Liver (tissue), 9 donors: ENCODE results near the gene ZNF785. TPM values are rescaled to one million over a fixed set of nuclear protein-coding genes. Genes with fewer than 3 reads are reported as not detected.
A peak's percentile ranks its signal among the peaks of the same experiment; 100 is the strongest.

Experiments used
- DNase-seq: peaks from one replicate; pipeline ENCODE4 v3.0.0-alpha.2; 2017; ENCODE audit warnings: low spot score
- H3K27ac ChIP-seq, 2 donors: one replicate each; pipeline ENCODE4 v1.7.0; 2013; ENCODE audit warnings: inconsistent platforms in 2 of 2, low read length in 2 of 2, control low read depth in 1 of 2, low read depth in 1 of 2, mild to moderate bottlenecking in 1 of 2
- H3K27me3 ChIP-seq, 4 donors: one replicate each; pipeline versions ENCODE4 v1.6.1 to v1.7.0; 2013; ENCODE audit warnings: low read length in 3 of 4, inconsistent platforms in 1 of 4, mild to moderate bottlenecking in 1 of 4, moderate library complexity in 1 of 4; ENCODE audit not compliant: control insufficient read depth in 4 of 4, insufficient read depth in 4 of 4
- H3K36me3 ChIP-seq, 4 donors: one replicate each; pipeline versions ENCODE4 v1.6.1 to v1.7.0; 2013; ENCODE audit warnings: low read length in 3 of 4, mild to moderate bottlenecking in 3 of 4, low read depth in 1 of 4, moderate library complexity in 1 of 4; ENCODE audit not compliant: control insufficient read depth in 4 of 4, insufficient read depth in 3 of 4
- H3K4me1 ChIP-seq, 4 donors: one replicate each; pipeline versions ENCODE4 v1.6.1 to v1.7.0; 2013; ENCODE audit warnings: low read length in 3 of 4, mild to moderate bottlenecking in 3 of 4, moderate library complexity in 1 of 4; ENCODE audit not compliant: control insufficient read depth in 4 of 4, insufficient read depth in 4 of 4
- H3K4me3 ChIP-seq, 3 donors: one replicate each; pipeline versions ENCODE4 v1.6.1 to v1.7.0; 2013; ENCODE audit warnings: low read length in 3 of 3, control low read depth in 1 of 3, low read depth in 1 of 3, mild to moderate bottlenecking in 1 of 3
- H3K9ac ChIP-seq, 2 donors: one replicate each; pipeline ENCODE4 v1.7.0; 2013; ENCODE audit warnings: low read length in 2 of 2, mild to moderate bottlenecking in 2 of 2, moderate library complexity in 2 of 2, control low read depth in 1 of 2, low read depth in 1 of 2
- H3K9me3 ChIP-seq, 4 donors: one replicate each; pipeline versions ENCODE4 v1.6.1 to v1.7.0; 2013; ENCODE audit warnings: low read length in 3 of 4; ENCODE audit not compliant: control insufficient read depth in 4 of 4
- EGR1 ChIP-seq, 2 donors: IDR thresholded peaks; 2 replicates each; pipeline ENCODE4 v1.6.1; 2016 to 2018; ENCODE audit warnings: antibody characterized with exemption in 2 of 2, low read depth in 2 of 2
- FOXA1 ChIP-seq: IDR thresholded peaks from 2 replicates; pipeline ENCODE4 v1.6.1; 2016; ENCODE audit warnings: antibody characterized with exemption
- FOXA2 ChIP-seq: IDR thresholded peaks from 2 replicates; pipeline ENCODE4 v1.6.1; 2016; ENCODE audit warnings: antibody characterized with exemption
- GABPA ChIP-seq, 2 donors: IDR thresholded peaks in 1 of 2; conservative IDR thresholded peaks in 1 of 2; 2 replicates each; pipeline ENCODE4 v1.6.1; 2016; ENCODE audit warnings: antibody characterized with exemption in 2 of 2, mild to moderate bottlenecking in 1 of 2, moderate library complexity in 1 of 2
- HNF4A ChIP-seq, 2 donors: conservative IDR thresholded peaks; 2 replicates each; pipeline ENCODE4 v1.6.1; 2016; ENCODE audit warnings: antibody characterized with exemption in 2 of 2, mild to moderate bottlenecking in 2 of 2
- HNF4G ChIP-seq: IDR thresholded peaks from 2 replicates; pipeline ENCODE4 v1.6.1; 2016; ENCODE audit warnings: antibody characterized with exemption
- JUND ChIP-seq, 2 donors: IDR thresholded peaks; 2 replicates each; pipeline ENCODE4 v1.6.1; 2016; ENCODE audit warnings: antibody characterized with exemption in 2 of 2
- NR2F2 ChIP-seq: IDR thresholded peaks from 2 replicates; pipeline ENCODE4 v1.6.1; 2016; ENCODE audit warnings: antibody characterized with exemption
- RAD21 ChIP-seq, 2 donors: IDR thresholded peaks; 2 replicates each; pipeline ENCODE4 v1.6.1; 2016; ENCODE audit warnings: antibody characterized with exemption in 2 of 2, mild to moderate bottlenecking in 2 of 2
- RXRA ChIP-seq, 2 donors: IDR thresholded peaks; 2 replicates each; pipeline ENCODE4 v1.6.1; 2017 to 2018; ENCODE audit warnings: antibody characterized with exemption in 2 of 2, mild to moderate bottlenecking in 1 of 2
- SP1 ChIP-seq: IDR thresholded peaks from 2 replicates; pipeline ENCODE4 v1.6.1; 2018; ENCODE audit warnings: antibody characterized with exemption, mild to moderate bottlenecking
- TAF1 ChIP-seq: conservative IDR thresholded peaks from 2 replicates; pipeline ENCODE4 v1.6.1; 2016; ENCODE audit warnings: antibody characterized with exemption, mild to moderate bottlenecking
- YY1 ChIP-seq: IDR thresholded peaks from 2 replicates; pipeline ENCODE4 v1.6.1; 2016; ENCODE audit warnings: antibody characterized with exemption, mild to moderate bottlenecking
- ZBTB33 ChIP-seq: IDR thresholded peaks from 2 replicates; pipeline ENCODE4 v1.6.1; 2016; ENCODE audit warnings: antibody characterized with exemption
- WGBS: extraction: QIAGEN DNeasy Blood & Tissue Kit; methylation state at CpG from one replicate; pipeline ENCODE4 v1.1.7; 2013; 5-methylcytosine and 5-hydroxymethylcytosine counted together
- polyA plus RNA-seq, 2 donors: library from polyadenylated mRNA; stranded (reverse) in 1 of 2; unstranded in 1 of 2; fragments of 200-250 nt in 1 of 2; fragments of >200 nt in 1 of 2; fragmentation: Nextera tagmentation in 1 of 2; extraction: Ambion mirVana in 1 of 2; gene quantifications; one replicate each; pipeline versions ENCODE4 v1.2.1 to v1.2.3, GENCODE V29; 2013 to 2015
- total RNA-seq, 2 donors: library from RNA; depleted of rRNA; stranded (reverse); fragments of >200 nt; gene quantifications; one replicate each; pipeline ENCODE4 v1.2.3, GENCODE V29; 2014
- TF ChIP-seq, protein P1 (sequence below): IDR thresholded peaks from 2 replicates; pipeline ENCODE4 v1.6.1; 2016; ENCODE audit warnings: antibody characterized with exemption
- TF ChIP-seq, protein P2 (sequence below): IDR thresholded peaks from 2 replicates; pipeline ENCODE4 v1.6.1; 2016; ENCODE audit warnings: antibody characterized with exemption
- TF ChIP-seq, protein P3 (sequence below): fragments of 150-350 bp; IDR thresholded peaks from 2 replicates; pipeline ENCODE4 v1.5.1; 2017; ENCODE audit warnings: improper control_type of control experiment, low read depth, low read length; ENCODE audit not compliant: missing input control
- TF ChIP-seq, protein P4 (sequence below): IDR thresholded peaks from 2 replicates; pipeline ENCODE4 v1.6.1; 2016; ENCODE audit warnings: antibody characterized with exemption, mild to moderate bottlenecking
- donor health status: healthy.
- donor health status: healthy.
- donor health status: healthy.
- donor health status: healthy.
- donor health status: healthy.

ZNF785 gene
- total and polyA plus RNA-seq, 4 donors = 1.8 to 5.9 (median 3.3) TPM

- TF ChIP-seq RXRA (IDR thresholded peaks at IDR 0.05) = peak in 1 of 2 donors; percentile 15
Observed at GRCh38 chr16:30604316-30604947, 18.9 kb upstream of the ZNF785 start (continued).

GRCh38 chr16:30603945-30604315, 18.4 kb upstream of the ZNF785 start:
- no peak overlapping the region for H3K4me3 ChIP-seq
- no peak for TF ChIP-seq TAF1
- peak; percentile 61 to 67 for TF ChIP-seq RXRA (IDR thresholded peaks at IDR 0.05)
- TF ChIP-seq FOXA1 = no peak
- peak in 1 of 2 donors; percentile 13 for TF ChIP-seq EGR1 (IDR thresholded peaks at IDR 0.05; ENCODE audit: low read depth in 2 of 2)
- TF ChIP-seq, protein P1, sequence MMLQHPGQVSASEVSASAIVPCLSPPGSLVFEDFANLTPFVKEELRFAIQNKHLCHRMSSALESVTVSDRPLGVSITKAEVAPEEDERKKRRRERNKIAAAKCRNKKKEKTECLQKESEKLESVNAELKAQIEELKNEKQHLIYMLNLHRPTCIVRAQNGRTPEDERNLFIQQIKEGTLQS = peak; percentile 55
- no peak for TF ChIP-seq ZBTB33
- TF ChIP-seq SP1 = peak; percentile 96
- TF ChIP-seq, protein P2, sequence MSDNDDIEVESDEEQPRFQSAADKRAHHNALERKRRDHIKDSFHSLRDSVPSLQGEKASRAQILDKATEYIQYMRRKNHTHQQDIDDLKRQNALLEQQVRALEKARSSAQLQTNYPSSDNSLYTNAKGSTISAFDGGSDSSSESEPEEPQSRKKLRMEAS = peak; percentile 55
- TF ChIP-seq FOXA2 = no peak
- peak in 1 of 2 donors; percentile 8 for TF ChIP-seq RAD21 (IDR thresholded peaks at IDR 0.05)
- peak; percentile 53 for TF ChIP-seq YY1
- TF ChIP-seq HNF4G = peak; percentile 68
- TF ChIP-seq, protein P3, sequence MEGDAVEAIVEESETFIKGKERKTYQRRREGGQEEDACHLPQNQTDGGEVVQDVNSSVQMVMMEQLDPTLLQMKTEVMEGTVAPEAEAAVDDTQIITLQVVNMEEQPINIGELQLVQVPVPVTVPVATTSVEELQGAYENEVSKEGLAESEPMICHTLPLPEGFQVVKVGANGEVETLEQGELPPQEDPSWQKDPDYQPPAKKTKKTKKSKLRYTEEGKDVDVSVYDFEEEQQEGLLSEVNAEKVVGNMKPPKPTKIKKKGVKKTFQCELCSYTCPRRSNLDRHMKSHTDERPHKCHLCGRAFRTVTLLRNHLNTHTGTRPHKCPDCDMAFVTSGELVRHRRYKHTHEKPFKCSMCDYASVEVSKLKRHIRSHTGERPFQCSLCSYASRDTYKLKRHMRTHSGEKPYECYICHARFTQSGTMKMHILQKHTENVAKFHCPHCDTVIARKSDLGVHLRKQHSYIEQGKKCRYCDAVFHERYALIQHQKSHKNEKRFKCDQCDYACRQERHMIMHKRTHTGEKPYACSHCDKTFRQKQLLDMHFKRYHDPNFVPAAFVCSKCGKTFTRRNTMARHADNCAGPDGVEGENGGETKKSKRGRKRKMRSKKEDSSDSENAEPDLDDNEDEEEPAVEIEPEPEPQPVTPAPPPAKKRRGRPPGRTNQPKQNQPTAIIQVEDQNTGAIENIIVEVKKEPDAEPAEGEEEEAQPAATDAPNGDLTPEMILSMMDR = no peak
- TF ChIP-seq HNF4A (conservative IDR thresholded peaks at IDR 0.05) = peak; percentile 88 to 92
- TF ChIP-seq, protein P4, sequence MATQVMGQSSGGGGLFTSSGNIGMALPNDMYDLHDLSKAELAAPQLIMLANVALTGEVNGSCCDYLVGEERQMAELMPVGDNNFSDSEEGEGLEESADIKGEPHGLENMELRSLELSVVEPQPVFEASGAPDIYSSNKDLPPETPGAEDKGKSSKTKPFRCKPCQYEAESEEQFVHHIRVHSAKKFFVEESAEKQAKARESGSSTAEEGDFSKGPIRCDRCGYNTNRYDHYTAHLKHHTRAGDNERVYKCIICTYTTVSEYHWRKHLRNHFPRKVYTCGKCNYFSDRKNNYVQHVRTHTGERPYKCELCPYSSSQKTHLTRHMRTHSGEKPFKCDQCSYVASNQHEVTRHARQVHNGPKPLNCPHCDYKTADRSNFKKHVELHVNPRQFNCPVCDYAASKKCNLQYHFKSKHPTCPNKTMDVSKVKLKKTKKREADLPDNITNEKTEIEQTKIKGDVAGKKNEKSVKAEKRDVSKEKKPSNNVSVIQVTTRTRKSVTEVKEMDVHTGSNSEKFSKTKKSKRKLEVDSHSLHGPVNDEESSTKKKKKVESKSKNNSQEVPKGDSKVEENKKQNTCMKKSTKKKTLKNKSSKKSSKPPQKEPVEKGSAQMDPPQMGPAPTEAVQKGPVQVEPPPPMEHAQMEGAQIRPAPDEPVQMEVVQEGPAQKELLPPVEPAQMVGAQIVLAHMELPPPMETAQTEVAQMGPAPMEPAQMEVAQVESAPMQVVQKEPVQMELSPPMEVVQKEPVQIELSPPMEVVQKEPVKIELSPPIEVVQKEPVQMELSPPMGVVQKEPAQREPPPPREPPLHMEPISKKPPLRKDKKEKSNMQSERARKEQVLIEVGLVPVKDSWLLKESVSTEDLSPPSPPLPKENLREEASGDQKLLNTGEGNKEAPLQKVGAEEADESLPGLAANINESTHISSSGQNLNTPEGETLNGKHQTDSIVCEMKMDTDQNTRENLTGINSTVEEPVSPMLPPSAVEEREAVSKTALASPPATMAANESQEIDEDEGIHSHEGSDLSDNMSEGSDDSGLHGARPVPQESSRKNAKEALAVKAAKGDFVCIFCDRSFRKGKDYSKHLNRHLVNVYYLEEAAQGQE = peak; percentile 59
- peak; percentile 88 to 92 for TF ChIP-seq JUND (IDR thresholded peaks at IDR 0.05)
- no peak for TF ChIP-seq GABPA (IDR thresholded peaks at IDR 0.05 in 1 of 2, conservative IDR thresholded peaks at IDR 0.05 in 1 of 2)
- no peak for TF ChIP-seq NR2F2
- peaks cover 2 to 8% (median 3%) of the 10 kb centered on the region in 4 donors for H3K36me3 ChIP-seq

More at GRCh38 chr16:30603945-30604315, 18.4 kb upstream of the ZNF785 start:
- whole genome bisulfite sequencing = 38% methylated on average over 7 of the region's 7 CpGs
- H3K27ac ChIP-seq = peak overlapping the region; percentile 86 to 94
- DNase-seq = no peak
- H3K4me1 ChIP-seq = peaks cover 13 to 47% (median 34%) of the 10 kb centered on the region in 4 donors
- H3K9ac ChIP-seq = peak overlapping the region; percentile 20 to 68
- no peaks in the 10 kb centered on the region for H3K9me3 ChIP-seq
- H3K27me3 ChIP-seq = no peaks in the 10 kb centered on the region
